NCI-H1092 treated with DMSO at 0.1 percent for 48 hours (cell line): ENCODE results near the gene INPP5J.
A peak's percentile ranks its signal among the peaks of the same experiment; 100 is the strongest.
"Not testable (repeated sequence)": the region's sequence is repeated elsewhere in the genome, so short reads cannot be mapped to it uniquely, and the experiment has no call there.

Experiments
- DNase-seq: peaks from one replicate; lab custom pipeline; 2025; lab: John Stamatoyannopoulos, UW

Gene INPP5J

GRCh38 chr22:31122532-31123291 is at the start of gene INPP5J:
Gene INPP5J, plus strand, starts transcription at chr22:31122966. Its CDS starts 49 bp downstream, at chr22:31123015.
- DNase-seq = peak; percentile 61

DNA sequence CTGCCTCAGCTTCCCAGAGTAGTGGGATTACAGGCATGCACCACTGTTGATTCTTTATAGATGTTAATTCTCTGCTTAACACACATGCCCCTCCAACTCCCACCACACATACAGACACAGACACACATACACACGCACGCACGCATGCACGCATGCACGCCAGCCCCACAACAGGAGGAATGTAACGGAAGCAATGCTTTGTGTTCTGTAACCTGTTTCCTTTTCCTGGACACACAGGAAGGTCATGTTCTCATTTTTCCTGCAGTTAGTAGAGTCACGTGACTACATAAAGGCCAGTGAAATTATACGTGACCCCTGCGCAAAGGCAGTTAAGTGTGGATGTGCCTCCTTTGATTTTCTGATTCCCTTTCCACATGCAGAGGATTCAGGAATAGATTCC is 49.6 kb upstream of the INPP5J start:
- not testable (repeated sequence) for DNase-seq

DNA sequence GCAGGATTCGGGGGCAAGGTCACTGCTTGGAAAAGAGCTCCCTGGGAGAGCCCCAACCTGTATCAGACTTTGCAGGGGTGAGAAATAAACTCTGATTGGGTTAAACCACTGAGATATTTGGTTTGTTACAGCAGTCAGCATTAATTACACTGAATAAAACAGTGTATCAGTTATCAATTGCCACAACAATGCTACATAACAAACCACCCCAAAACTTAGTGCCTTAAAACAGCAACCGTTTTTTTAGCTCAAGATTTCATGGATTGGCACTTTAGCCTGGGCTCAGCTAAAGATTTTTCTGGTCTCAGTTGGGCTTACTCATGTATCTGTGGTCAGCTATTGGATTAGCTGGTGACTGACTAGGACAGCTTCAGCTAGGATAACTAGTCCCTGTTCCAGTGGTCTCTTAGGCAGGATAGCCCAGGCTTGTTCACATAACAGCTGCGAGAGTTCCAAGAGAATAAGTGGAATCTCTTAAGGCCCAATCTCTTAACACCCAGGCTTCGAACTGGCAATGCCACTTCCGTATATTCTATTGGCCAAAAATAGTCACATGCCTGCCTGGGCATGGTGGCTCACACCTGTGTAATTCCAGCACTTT is 49.1 kb upstream of the INPP5J start:
- not testable (repeated sequence) for DNase-seq

- DNase-seq = no peak
Measured at GRCh38 chr22:31075961-31076360, 46.8 kb upstream of the INPP5J start.

DNA sequence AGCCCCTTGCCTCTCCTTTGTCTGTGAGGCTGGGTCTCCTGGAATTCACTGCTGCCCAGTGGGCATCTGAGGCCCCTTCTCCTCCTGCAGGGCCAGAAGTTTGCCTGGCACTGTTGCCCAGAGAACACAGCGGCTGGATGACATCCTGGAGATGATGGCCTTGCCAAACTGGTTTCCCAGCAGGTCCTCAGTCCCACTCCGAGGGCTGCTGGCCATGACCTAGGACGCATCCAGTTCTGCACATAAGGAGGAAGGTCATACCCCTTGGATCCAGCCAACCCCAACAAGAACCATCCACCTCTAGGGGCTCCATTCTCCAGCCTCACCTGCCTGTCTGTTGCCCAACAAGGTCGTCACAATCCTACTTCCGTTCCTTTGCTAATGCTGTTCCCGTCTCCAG is 45.1 kb upstream of the INPP5J start:
- no peak for DNase-seq

GRCh38 chr22:31078389-31078788 is 44.4 kb upstream of the INPP5J start:
- not testable (repeated sequence) for DNase-seq

- no peak for DNase-seq
Measured at GRCh38 chr22:31079095-31079642, 43.6 kb upstream of the INPP5J start.

- DNase-seq = peak; percentile 35
Measured at GRCh38 chr22:31080164-31080847, 42.5 kb upstream of the INPP5J start.

DNA sequence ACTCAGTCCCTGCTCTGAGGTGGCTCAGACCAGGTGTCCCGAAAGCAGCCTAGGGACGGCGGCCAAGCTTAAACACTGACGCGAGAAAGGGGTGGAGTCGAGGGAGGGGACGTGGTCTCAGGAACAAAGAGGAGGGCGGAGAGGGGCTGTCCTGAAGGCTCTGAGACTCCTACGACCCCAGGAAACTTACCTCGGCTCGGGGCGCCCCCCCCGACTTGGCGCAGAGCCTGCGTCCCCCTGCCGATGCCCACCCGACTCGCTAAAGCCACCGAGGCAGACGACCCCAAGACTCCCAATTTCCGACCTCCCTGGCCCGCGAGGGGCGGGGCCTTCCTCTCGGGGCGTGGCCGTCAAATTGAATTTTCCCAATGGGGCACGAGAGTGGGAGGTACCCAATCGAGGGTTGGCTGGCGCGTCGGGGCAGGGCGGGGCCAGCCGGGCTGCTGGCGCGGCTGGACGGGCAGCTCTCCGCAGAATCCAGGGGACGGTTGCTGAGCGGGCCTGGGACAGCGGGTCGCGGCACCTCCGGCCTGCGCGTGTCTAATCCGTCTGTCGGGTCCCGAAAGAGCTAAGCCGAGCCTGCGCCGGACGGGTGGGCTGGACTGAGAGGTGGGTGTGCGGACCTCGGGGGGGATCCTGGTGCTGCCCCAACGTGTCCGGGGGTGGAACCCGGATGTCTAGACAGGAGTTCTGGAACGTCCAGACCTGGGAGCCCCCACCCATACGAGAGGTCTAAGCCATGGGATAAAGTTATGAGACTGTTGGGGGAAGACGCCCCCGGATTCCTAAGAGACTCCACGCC is 41.7 kb upstream of the INPP5J start, which contains the start of gene SMTN:
SMTN (plus strand) TSS at position 471 of the 802 bp plus-strand sequence. CDS start 1,941 bp downstream, outside the sequence.
- peak; percentile 87 for DNase-seq

GRCh38 chr22:31081963-31082605 is 40.7 kb upstream of the INPP5J start:
- DNase-seq = no peak

GRCh38 chr22:31082606-31083376 is 40.0 kb upstream of the INPP5J start:
- DNase-seq = no peak

- DNase-seq = peak; percentile 95
Measured at GRCh38 chr22:31083377-31083768, 39.4 kb upstream of the INPP5J start.

DNA sequence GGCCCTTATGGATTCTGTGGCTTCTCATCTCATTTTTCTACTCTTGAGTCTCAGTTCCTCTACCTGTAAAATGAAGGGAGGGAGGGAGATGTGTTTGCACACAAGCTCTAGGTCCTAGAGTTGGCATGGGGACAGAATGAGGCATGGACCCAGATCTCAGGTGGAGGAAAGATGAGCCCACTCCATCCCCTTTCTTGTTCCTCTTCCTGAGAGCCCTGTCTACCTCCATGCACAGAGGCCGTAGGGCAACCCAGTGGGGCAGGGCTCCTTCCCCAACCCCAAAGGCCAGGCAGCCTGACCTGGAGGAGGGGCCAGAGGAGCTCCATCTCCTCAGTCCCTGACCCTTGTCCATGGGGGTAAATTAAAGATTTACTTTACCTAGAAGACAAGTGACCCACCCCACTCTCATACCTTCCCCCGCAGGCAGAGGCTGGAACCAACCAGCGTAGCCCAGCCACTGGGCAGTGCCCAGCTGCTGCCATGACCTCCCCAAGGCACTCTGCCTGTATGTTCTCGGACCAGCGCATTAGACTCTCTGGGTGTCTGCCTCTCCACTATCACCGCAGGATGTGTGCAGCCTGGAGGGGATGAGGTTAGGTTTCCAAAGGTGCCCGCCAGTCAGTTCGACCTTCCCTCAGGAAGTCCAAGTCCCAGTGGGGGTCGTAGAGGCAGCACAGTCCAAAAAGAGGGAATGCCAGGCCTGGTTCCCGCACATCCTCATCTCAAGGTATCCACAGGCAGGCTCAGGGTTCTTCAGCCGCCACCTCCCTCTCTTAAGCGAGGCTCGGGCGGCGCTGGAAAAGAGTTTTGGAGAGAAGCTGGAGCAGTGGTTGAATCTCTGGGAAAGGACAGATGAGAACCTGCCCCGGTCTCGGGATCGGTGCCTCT is 38.6 kb upstream of the INPP5J start:
- DNase-seq = no peak

- no peak for DNase-seq
Measured at GRCh38 chr22:31084811-31085492, 37.8 kb upstream of the INPP5J start.

DNA sequence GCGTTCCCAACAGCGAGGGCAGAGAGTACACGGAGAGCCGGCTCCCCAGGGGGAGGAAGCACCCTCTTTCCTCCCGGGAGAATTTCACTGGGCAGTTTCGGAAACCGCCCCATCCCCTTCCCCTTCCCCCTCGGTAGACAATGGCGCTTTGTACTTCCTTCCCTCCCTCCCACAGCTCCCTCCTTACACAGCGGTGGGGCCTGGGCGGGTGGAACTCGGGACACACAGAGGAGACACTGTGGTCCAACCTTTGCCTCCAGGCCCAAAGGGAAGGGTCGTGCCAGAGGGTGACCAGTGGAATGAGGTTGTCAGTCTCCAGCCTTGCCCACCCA is 37.3 kb upstream of the INPP5J start:
- no peak for DNase-seq

DNA sequence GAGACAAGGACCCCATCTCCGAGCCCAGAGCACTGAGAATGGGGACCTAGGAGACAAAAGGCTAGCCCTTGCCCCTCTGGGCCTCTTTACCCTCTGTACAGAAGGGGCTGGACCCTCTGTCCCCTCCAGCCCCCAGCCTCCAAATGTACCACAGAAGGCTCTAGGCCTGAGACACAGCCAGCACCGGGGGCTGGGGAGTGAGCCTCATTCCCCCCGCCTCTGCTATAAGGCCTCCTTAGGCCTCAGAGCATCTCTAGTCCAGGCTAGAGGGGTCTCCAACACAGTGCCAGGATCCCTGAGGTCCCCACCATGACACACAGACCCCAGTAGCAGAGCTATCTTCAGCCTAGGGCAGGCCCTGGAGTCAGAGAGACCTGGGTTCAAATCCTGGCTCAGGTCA is 36.8 kb upstream of the INPP5J start:
- DNase-seq = no peak

GRCh38 chr22:31086703-31087330 is 35.9 kb upstream of the INPP5J start:
- no peak for DNase-seq

DNA sequence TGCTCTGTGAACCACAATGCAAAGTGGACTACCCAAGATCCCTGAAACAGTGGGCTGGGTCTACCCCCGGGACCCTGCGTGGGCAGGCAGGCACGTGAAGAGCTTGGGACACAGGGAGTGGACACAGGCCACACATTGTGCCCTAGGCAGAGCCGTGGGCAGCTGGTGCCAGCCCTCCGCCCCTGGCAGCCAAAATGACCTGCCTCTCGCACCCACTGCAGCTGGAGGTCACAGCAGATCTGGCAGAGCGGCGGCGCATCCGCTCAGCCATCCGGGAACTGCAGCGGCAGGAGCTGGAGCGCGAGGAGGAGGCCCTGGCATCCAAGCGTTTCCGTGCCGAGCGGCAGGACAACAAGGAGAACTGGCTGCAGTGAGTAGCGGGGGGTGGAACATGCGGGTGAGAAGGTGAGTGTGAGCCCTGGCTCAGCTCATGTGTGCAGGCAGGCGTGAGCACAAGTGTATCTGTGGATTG is 35.0 kb upstream of the INPP5J start:
- no peak for DNase-seq
